ENCODE data around the gene SYNRG.

Gene SYNRG

DNA sequence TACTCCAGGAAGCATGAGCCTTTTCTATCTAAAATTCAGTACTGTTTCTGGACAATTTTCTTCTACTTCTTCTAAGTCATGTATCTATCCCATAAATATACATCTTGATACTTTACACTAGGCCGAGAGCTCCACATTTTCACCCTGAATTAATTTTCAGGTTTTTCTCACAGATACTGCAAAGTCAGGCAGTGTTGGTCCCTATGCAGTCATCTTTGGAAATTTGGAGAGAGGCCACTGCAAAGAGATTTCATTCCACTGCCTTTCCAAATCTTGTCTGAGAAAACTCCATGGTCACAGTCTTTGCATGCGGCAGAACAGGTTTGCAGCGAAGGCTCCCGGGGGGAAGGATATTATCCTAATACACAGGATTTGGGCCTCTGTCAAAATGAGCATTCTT lies 91.3 kb downstream of the SYNRG start:
- TF ChIP-seq CREB1 (IDR thresholded peaks at IDR 0.05; ENCODE audit: low read depth), result no peak
- TF ChIP-seq FOXM1 (IDR thresholded peaks at IDR 0.05; ENCODE audit: borderline replicate concordance, low read depth), result no peak
- TF ChIP-seq, protein P1, sequence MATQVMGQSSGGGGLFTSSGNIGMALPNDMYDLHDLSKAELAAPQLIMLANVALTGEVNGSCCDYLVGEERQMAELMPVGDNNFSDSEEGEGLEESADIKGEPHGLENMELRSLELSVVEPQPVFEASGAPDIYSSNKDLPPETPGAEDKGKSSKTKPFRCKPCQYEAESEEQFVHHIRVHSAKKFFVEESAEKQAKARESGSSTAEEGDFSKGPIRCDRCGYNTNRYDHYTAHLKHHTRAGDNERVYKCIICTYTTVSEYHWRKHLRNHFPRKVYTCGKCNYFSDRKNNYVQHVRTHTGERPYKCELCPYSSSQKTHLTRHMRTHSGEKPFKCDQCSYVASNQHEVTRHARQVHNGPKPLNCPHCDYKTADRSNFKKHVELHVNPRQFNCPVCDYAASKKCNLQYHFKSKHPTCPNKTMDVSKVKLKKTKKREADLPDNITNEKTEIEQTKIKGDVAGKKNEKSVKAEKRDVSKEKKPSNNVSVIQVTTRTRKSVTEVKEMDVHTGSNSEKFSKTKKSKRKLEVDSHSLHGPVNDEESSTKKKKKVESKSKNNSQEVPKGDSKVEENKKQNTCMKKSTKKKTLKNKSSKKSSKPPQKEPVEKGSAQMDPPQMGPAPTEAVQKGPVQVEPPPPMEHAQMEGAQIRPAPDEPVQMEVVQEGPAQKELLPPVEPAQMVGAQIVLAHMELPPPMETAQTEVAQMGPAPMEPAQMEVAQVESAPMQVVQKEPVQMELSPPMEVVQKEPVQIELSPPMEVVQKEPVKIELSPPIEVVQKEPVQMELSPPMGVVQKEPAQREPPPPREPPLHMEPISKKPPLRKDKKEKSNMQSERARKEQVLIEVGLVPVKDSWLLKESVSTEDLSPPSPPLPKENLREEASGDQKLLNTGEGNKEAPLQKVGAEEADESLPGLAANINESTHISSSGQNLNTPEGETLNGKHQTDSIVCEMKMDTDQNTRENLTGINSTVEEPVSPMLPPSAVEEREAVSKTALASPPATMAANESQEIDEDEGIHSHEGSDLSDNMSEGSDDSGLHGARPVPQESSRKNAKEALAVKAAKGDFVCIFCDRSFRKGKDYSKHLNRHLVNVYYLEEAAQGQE (IDR thresholded peaks at IDR 0.05; ENCODE audit: low read depth), result no peak
- no peak for TF ChIP-seq EP300 (IDR thresholded peaks at IDR 0.05; ENCODE audit: borderline replicate concordance)
- TF ChIP-seq, protein P2, sequence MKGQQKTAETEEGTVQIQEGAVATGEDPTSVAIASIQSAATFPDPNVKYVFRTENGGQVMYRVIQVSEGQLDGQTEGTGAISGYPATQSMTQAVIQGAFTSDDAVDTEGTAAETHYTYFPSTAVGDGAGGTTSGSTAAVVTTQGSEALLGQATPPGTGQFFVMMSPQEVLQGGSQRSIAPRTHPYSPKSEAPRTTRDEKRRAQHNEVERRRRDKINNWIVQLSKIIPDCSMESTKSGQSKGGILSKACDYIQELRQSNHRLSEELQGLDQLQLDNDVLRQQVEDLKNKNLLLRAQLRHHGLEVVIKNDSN (IDR thresholded peaks at IDR 0.05), result no peak
- TF ChIP-seq, protein P3, sequence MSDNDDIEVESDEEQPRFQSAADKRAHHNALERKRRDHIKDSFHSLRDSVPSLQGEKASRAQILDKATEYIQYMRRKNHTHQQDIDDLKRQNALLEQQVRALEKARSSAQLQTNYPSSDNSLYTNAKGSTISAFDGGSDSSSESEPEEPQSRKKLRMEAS (IDR thresholded peaks at IDR 0.05), result no peak
- TF ChIP-seq TCF12 (IDR thresholded peaks at IDR 0.05; ENCODE audit: low read depth), result no peak
- no peak for TF ChIP-seq EGR1 (IDR thresholded peaks at IDR 0.05)
- no peak for TF ChIP-seq TAF1 (IDR thresholded peaks at IDR 0.05; ENCODE audit: low read depth)
- TF ChIP-seq ZBTB7A (IDR thresholded peaks at IDR 0.05; ENCODE audit: low read depth), result no peak
- TF ChIP-seq TEAD4 (IDR thresholded peaks at IDR 0.05), result no peak
- TF ChIP-seq NFIC (IDR thresholded peaks at IDR 0.05), result no peak
- no peak for TF ChIP-seq YY1 (IDR thresholded peaks at IDR 0.05; ENCODE audit: low read depth)
- no peak for TF ChIP-seq RAD21 (IDR thresholded peaks at IDR 0.05; ENCODE audit: low read depth)
- no peak for TF ChIP-seq CEBPB (IDR thresholded peaks at IDR 0.05)

DNA sequence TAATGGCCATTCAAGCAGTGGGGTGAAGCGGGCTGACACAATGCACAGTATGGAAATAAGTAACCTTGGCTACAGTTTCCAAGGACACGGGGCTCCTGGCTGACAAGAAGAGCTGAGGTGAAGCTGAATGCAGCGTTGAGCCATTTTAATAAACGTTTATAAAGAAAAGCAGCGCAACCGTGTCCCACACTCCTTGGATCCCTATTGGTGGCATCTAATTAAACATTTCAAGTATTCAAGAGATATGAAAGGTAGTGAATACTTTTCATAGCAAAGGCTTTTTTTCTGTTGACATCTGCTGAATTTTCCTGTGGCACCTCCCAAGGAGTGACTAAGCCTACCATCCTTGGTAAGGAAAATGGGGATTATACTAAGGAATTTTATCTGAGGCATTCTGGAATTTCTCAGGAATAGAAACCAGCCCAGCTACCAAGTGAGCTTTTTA lies 93.1 kb downstream of the SYNRG start:
- TF ChIP-seq EP300 (IDR thresholded peaks at IDR 0.05; ENCODE audit: borderline replicate concordance) (no peak), NFIC (IDR thresholded peaks at IDR 0.05) (no peak), FOXM1 (IDR thresholded peaks at IDR 0.05; ENCODE audit: borderline replicate concordance, low read depth) (no peak), TEAD4 (IDR thresholded peaks at IDR 0.05) (no peak), CEBPB (IDR thresholded peaks at IDR 0.05) (no peak), TCF12 (IDR thresholded peaks at IDR 0.05; ENCODE audit: low read depth) (no peak)

DNA sequence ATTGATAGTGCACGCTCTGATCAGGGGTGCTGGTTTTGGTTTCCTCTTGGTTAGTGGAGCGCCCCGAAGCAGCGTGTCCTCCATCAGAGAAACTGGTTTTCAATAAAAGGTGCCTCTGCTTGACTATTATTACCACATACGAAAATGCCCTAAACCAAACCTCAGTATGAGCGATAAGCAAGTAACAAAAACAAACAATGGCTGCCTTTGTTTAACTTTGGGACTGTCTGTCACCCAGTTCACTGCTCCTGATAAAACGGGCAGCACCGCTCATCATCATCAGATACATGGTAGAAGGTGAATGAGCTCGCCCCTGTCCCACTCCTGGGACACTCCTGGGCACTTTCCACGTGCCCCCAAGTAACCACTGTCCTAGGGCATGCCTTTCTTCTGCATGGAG lies 95.5 kb downstream of the SYNRG start:
- TF ChIP-seq, protein P1 (IDR thresholded peaks at IDR 0.05; ENCODE audit: low read depth), result no peak
- TF ChIP-seq TEAD4 (IDR thresholded peaks at IDR 0.05) (no peak), FOXM1 (IDR thresholded peaks at IDR 0.05; ENCODE audit: borderline replicate concordance, low read depth) (no peak), CEBPB (IDR thresholded peaks at IDR 0.05) (no peak), EP300 (IDR thresholded peaks at IDR 0.05; ENCODE audit: borderline replicate concordance) (no peak), EGR1 (IDR thresholded peaks at IDR 0.05) (no peak)

DNA sequence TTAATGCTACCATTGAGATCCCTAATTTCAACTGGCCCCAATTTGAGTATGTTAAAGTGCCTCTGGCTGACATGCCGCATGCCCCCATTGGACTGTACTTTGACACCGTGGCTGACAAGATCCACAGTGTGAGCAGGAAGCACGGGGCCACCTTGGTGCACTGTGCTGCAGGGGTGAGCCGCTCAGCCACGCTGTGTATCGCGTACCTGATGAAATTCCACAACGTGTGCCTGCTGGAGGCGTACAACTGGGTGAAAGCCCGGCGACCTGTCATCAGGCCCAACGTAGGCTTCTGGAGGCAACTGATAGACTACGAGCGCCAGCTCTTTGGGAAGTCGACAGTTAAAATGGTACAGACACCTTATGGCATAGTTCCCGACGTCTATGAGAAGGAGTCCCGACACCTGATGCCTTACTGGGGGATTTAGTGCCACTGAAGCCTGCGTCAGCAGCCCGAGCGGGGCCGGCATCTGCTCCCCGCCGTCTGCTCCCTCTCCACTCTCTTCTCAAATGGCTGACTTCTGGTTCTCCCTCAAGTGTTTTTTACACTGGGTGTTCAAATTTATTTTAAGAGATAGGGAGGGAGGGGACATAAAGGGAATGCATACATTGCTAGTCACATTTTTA lies 96.7 kb downstream of the SYNRG start:
- TF ChIP-seq TCF12 (IDR thresholded peaks at IDR 0.05; ENCODE audit: low read depth) (no peak), CEBPB (IDR thresholded peaks at IDR 0.05) (no peak), FOXM1 (IDR thresholded peaks at IDR 0.05; ENCODE audit: borderline replicate concordance, low read depth) (no peak), YY1 (IDR thresholded peaks at IDR 0.05; ENCODE audit: low read depth) (no peak), TAF1 (IDR thresholded peaks at IDR 0.05; ENCODE audit: low read depth) (no peak)
- TF ChIP-seq, protein P3 (IDR thresholded peaks at IDR 0.05), result no peak
- TF ChIP-seq, protein P1 (IDR thresholded peaks at IDR 0.05; ENCODE audit: low read depth), result no peak
- TF ChIP-seq, protein P2 (IDR thresholded peaks at IDR 0.05), result no peak

DNA sequence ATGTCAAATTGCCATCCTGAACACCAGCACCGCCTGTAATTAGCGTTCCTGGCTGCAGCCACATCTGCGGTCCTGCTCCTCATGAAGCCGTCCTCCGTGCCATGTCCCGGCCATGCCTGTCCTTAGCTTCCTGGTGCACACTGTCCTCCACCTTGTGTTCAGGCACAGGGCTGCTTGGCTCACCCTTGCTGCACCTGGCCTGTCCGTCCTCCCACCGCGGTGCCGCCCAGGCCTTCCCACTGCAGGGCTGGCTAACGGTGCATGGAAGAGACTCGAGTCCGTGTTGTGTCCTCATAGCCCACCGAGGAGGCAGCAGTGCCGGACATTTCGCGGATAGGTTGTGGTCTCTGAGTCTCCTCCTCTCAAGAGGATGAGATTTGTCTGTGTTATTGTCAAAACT lies 99.2 kb downstream of the SYNRG start:
- TF ChIP-seq EGR1 (IDR thresholded peaks at IDR 0.05), result no peak
- no peak for TF ChIP-seq TAF1 (IDR thresholded peaks at IDR 0.05; ENCODE audit: low read depth)
- TF ChIP-seq EP300 (IDR thresholded peaks at IDR 0.05; ENCODE audit: borderline replicate concordance), result no peak
- no peak for TF ChIP-seq CEBPB (IDR thresholded peaks at IDR 0.05)
- TF ChIP-seq YY1 (IDR thresholded peaks at IDR 0.05; ENCODE audit: low read depth), result no peak
- TF ChIP-seq, protein P1 (IDR thresholded peaks at IDR 0.05; ENCODE audit: low read depth), result no peak
- no peak for TF ChIP-seq CREB1 (IDR thresholded peaks at IDR 0.05; ENCODE audit: low read depth)
- no peak for TF ChIP-seq RAD21 (IDR thresholded peaks at IDR 0.05; ENCODE audit: low read depth)
- TF ChIP-seq FOXM1 (IDR thresholded peaks at IDR 0.05; ENCODE audit: borderline replicate concordance, low read depth), result no peak
- TF ChIP-seq, protein P3 (IDR thresholded peaks at IDR 0.05), result no peak
- no peak for TF ChIP-seq ZBTB7A (IDR thresholded peaks at IDR 0.05; ENCODE audit: low read depth)
- TF ChIP-seq, protein P2 (IDR thresholded peaks at IDR 0.05), result no peak
- no peak for TF ChIP-seq TCF12 (IDR thresholded peaks at IDR 0.05; ENCODE audit: low read depth)
- no peak for TF ChIP-seq NFIC (IDR thresholded peaks at IDR 0.05)
- no peak for TF ChIP-seq TEAD4 (IDR thresholded peaks at IDR 0.05)
